AG09309 (cell line): Measurements from ENCODE around the gene CMTR1.
A peak's percentile ranks its signal among the peaks of the same experiment; 100 is the strongest.

Source experiments
- DNase-seq: peaks from one replicate; pipeline ENCODE4 v3.0.0-alpha.2; 2010; ENCODE audit warnings: low read depth
- H3K4me3 ChIP-seq: 2 replicates; pipeline ENCODE4 v1.5.1; 2011; ENCODE audit warnings: mild to moderate bottlenecking, low read depth, low read length, moderate library complexity; ENCODE audit not compliant: control insufficient read depth
- TF ChIP-seq, protein P1 (sequence below): IDR thresholded peaks from 2 replicates; pipeline ENCODE4 v1.5.1; 2011; ENCODE audit warnings: mild to moderate bottlenecking, low read depth, low read length, inconsistent platforms; ENCODE audit not compliant: insufficient read depth, control insufficient read depth; ENCODE audit errors: missing control alignments

The CMTR1 gene

DNA sequence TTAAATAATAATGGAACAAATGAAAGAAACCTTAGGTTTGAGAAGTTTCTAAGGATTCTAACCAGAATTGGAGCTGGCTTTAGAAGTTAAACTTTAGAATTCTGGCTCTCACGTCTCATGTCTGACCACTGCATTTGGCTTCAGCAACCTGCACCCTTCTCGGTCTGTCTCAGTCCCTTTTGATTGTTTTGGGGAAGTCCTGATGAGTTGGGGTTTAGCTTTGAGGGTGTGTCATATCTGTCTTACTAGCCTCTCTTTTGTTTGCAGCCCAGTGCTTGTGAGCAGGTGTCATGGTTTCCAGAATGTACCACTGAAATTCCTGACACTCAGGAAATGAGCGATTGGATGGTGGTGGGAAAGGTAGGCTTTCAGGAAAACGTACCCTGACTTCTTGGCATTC lies 17.0 kb downstream of the CMTR1 start:
- TF ChIP-seq, protein P1, sequence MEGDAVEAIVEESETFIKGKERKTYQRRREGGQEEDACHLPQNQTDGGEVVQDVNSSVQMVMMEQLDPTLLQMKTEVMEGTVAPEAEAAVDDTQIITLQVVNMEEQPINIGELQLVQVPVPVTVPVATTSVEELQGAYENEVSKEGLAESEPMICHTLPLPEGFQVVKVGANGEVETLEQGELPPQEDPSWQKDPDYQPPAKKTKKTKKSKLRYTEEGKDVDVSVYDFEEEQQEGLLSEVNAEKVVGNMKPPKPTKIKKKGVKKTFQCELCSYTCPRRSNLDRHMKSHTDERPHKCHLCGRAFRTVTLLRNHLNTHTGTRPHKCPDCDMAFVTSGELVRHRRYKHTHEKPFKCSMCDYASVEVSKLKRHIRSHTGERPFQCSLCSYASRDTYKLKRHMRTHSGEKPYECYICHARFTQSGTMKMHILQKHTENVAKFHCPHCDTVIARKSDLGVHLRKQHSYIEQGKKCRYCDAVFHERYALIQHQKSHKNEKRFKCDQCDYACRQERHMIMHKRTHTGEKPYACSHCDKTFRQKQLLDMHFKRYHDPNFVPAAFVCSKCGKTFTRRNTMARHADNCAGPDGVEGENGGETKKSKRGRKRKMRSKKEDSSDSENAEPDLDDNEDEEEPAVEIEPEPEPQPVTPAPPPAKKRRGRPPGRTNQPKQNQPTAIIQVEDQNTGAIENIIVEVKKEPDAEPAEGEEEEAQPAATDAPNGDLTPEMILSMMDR = no peak
- no peak for DNase-seq
- H3K4me3 ChIP-seq = no peak overlapping the region

DNA sequence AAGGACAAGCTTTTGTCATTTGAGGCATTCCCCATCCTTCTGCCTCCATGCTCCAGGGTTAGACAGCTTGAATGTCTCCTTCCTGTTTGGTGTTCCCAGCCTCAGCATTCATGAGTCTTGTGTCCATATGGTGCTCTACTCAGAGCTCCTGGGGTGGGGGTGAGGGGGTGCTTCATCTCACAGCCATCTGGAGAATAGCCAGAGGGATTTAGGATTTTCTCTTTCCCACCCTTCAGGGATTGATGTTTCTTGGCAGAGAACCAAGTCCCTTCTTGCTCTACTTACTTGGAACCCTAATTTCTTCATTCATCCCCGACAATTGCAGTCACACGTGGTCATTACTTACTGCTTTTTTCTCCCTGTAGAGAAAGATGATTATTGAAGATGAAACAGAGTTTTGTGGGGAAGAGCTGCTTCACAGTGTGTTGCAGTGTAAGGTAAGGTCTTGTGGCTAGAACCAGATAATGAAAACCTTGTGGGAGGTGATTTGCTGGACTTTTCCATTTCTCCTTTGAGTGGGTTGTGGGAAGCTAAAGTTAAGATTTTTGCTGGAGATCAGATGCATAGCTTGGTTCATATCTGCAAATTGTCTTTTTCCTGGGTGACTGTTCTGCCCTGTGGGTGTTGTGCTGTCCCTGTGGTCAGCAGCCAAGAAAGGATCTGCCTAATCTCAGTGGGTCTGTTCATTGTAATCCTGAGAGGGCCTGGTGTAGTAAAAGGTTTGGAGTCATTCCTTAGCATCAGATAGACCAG lies 18.6 kb downstream of the CMTR1 start:
- no peak for DNase-seq

GRCh38 chr6:37452522-37452921 lies 19.5 kb downstream of the CMTR1 start:
- TF ChIP-seq, protein P1 = no peak
- no peak for DNase-seq
- no peak overlapping the region for H3K4me3 ChIP-seq

More for the DNA sequence above, 18.6 kb downstream of the CMTR1 start:
- TF ChIP-seq, protein P1 = no peak
- H3K4me3 ChIP-seq = no peak overlapping the region

DNA sequence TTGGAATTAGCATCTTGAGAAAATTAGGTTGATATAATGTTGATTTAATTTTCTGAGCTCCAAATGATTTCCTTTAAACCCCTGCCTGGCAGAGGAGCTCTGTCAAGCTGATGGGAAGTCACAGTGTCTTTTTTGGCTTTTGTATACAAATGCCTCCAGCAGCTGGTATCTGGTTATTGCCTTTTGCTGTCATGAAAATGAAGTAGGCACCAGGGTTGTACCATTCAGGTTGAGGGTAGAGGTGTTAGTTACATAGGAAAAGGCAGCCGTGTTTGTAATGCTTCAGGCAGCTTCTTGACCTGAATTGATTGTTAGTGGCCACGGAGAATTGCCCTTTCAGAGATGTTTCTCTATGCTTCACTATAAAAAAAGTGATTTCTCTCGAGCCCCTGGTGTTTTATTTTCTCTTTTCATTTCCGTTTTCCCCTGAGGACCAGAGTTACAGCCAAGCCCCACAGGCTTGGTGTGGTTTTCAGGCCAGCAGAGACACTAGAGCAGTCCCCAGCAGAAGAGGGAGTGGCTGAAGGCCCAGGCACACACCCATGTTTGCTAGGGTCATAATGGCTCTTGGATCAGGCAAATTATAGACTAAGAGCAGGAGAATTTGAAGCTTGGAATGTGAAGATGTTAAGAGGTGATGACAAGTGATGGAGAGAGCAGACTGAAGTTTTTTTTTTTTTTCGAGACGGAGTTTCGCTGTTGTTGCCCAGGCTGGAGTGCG lies 21.6 kb downstream of the CMTR1 start:
- no peak overlapping the region for H3K4me3 ChIP-seq
- DNase-seq = no peak
- TF ChIP-seq, protein P1 = no peak

- H3K4me3 ChIP-seq = no peak overlapping the region
- DNase-seq = peak; percentile 54
- TF ChIP-seq, protein P1 = no peak
Observed at GRCh38 chr6:37456126-37456525, 23.1 kb downstream of the CMTR1 start.

DNA sequence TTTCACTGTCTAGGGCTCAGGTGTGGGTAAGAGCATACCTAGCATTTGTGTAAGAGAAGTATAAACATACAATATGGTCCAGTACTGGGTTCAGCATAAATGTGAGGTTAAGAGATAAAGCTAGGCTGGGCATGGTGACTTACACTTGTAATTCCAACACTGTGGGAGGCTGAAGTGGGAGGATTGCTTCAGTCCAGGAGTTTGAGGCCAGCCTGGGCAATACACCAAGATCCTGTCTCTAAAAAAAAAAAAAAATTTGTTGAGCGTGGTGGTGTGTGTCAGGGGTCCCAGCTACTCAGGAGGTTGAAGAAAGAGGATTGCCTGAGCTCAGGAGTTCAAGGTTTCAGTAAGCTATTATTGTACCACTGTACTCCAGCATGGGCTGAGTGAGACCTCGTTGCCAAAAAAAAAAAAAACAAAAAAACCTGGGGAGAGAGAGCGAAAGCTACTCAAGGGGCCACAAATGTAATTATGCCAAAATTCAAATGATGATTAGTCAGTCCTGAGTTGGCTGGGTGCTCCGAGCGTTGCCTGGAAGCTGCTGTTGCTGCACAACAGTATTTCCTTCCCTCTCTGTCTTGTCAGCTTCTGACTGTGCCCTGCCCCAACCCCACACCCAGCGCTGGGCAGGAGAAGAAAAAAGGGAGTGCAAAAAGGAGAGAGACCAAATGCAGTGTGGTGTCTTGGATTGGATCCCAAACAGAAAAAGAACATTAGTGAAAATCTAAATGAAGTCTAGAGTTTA lies 24.0 kb downstream of the CMTR1 start:
- DNase-seq = peak; percentile 61
- H3K4me3 ChIP-seq = no peak overlapping the region
- TF ChIP-seq, protein P1 = no peak
